ENCODE data around the gene TRIM72. TPM values are rescaled to one million over a fixed set of nuclear protein-coding genes. Genes with fewer than 3 reads are reported as not detected.

Gene TRIM72
- total and polyA plus RNA-seq, 9 of the 15 experiments (the other 6 are each of a cell fraction or from before 2014, with no cell fraction given) = under 0.01 TPM; not detected in 8

DNA sequence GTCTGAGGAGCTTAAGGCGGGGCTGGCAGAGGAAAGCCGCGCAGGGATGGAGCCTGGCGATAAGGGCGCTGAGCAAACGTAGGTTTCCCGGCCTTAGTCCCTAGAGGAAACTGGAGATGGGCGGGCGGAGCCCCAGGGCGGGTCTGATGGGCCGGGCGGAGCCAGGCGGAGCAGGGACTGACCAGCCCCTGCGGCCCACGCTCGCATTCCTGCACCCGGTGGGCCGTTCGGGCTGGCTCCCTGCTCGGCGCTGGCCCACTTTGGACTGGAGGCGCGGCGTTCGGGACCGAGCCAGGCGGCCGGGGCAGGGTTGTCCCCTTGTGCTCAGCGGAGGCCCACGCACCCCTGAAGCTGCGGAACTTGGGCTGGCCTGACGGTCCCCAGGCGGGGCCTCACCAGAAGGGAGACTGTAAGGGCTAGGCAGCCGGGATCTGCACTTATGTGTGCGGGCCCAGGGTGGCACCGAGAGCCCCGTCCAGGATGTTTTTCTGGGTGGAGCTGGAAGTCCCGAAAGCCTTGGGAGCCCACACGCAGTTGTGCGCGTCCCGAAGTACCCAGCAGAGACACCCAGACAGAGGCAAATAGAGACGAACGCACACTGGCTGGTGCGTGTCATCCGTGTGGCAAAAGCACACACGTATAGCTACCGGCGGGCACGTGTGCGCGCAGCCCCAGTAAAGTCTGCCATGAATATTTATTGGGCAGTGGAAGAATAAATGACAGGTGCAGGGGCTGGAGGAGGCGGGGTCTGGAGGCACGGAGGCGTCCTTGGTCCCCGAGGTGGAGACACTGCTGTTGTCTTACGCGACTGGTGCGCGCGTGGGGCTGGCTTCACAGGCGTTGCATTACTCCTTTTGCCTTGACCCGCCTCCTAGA lies 1.6 kb downstream of the TRIM72 start (continued):
- TF ChIP-seq, protein P1, sequence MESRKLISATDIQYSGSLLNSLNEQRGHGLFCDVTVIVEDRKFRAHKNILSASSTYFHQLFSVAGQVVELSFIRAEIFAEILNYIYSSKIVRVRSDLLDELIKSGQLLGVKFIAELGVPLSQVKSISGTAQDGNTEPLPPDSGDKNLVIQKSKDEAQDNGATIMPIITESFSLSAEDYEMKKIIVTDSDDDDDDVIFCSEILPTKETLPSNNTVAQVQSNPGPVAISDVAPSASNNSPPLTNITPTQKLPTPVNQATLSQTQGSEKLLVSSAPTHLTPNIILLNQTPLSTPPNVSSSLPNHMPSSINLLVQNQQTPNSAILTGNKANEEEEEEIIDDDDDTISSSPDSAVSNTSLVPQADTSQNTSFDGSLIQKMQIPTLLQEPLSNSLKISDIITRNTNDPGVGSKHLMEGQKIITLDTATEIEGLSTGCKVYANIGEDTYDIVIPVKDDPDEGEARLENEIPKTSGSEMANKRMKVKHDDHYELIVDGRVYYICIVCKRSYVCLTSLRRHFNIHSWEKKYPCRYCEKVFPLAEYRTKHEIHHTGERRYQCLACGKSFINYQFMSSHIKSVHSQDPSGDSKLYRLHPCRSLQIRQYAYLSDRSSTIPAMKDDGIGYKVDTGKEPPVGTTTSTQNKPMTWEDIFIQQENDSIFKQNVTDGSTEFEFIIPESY (CRISPR knock-in tag; IDR thresholded peaks at IDR 0.05) = no peak
- no peak for TF ChIP-seq PHF21A (IDR thresholded peaks at IDR 0.05; ENCODE audit: borderline replicate concordance, low read depth)
- no peak for TF ChIP-seq RFX7 (CRISPR knock-in tag; IDR thresholded peaks at IDR 0.05)
- peak; percentile 91 for TF ChIP-seq ATF7 (IDR thresholded peaks at IDR 0.05)
- TF ChIP-seq, protein P2, sequence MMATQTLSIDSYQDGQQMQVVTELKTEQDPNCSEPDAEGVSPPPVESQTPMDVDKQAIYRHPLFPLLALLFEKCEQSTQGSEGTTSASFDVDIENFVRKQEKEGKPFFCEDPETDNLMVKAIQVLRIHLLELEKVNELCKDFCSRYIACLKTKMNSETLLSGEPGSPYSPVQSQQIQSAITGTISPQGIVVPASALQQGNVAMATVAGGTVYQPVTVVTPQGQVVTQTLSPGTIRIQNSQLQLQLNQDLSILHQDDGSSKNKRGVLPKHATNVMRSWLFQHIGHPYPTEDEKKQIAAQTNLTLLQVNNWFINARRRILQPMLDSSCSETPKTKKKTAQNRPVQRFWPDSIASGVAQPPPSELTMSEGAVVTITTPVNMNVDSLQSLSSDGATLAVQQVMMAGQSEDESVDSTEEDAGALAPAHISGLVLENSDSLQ (IDR thresholded peaks at IDR 0.05) = peak; percentile 33; the same call in 1 of the 2 replicates
- TF ChIP-seq, protein P3, sequence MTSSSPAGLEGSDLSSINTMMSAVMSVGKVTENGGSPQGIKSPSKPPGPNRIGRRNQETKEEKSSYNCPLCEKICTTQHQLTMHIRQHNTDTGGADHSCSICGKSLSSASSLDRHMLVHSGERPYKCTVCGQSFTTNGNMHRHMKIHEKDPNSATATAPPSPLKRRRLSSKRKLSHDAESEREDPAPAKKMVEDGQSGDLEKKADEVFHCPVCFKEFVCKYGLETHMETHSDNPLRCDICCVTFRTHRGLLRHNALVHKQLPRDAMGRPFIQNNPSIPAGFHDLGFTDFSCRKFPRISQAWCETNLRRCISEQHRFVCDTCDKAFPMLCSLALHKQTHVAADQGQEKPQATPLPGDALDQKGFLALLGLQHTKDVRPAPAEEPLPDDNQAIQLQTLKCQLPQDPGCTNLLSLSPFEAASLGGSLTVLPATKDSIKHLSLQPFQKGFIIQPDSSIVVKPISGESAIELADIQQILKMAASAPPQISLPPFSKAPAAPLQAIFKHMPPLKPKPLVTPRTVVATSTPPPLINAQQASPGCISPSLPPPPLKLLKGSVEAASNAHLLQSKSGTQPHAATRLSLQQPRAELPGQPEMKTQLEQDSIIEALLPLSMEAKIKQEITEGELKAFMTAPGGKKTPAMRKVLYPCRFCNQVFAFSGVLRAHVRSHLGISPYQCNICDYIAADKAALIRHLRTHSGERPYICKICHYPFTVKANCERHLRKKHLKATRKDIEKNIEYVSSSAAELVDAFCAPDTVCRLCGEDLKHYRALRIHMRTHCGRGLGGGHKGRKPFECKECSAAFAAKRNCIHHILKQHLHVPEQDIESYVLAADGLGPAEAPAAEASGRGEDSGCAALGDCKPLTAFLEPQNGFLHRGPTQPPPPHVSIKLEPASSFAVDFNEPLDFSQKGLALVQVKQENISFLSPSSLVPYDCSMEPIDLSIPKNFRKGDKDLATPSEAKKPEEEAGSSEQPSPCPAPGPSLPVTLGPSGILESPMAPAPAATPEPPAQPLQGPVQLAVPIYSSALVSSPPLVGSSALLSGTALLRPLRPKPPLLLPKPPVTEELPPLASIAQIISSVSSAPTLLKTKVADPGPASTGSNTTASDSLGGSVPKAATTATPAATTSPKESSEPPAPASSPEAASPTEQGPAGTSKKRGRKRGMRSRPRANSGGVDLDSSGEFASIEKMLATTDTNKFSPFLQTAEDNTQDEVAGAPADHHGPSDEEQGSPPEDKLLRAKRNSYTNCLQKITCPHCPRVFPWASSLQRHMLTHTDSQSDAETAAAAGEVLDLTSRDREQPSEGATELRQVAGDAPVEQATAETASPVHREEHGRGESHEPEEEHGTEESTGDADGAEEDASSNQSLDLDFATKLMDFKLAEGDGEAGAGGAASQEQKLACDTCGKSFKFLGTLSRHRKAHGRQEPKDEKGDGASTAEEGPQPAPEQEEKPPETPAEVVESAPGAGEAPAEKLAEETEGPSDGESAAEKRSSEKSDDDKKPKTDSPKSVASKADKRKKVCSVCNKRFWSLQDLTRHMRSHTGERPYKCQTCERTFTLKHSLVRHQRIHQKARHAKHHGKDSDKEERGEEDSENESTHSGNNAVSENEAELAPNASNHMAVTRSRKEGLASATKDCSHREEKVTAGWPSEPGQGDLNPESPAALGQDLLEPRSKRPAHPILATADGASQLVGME (CRISPR knock-in tag; IDR thresholded peaks at IDR 0.05) = no peak; the same call in 1 of the 2 replicates
- no peak for TF ChIP-seq ZNF75A (CRISPR knock-in tag; IDR thresholded peaks at IDR 0.05)
- peak; percentile 87 for TF ChIP-seq CTBP1 (IDR thresholded peaks at IDR 0.05; ENCODE audit: borderline replicate concordance)
- TF ChIP-seq, protein P4, sequence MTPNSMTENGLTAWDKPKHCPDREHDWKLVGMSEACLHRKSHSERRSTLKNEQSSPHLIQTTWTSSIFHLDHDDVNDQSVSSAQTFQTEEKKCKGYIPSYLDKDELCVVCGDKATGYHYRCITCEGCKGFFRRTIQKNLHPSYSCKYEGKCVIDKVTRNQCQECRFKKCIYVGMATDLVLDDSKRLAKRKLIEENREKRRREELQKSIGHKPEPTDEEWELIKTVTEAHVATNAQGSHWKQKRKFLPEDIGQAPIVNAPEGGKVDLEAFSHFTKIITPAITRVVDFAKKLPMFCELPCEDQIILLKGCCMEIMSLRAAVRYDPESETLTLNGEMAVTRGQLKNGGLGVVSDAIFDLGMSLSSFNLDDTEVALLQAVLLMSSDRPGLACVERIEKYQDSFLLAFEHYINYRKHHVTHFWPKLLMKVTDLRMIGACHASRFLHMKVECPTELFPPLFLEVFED (CRISPR knock-in tag; conservative IDR thresholded peaks at IDR 0.05) = no peak
- TF ChIP-seq, protein P5, sequence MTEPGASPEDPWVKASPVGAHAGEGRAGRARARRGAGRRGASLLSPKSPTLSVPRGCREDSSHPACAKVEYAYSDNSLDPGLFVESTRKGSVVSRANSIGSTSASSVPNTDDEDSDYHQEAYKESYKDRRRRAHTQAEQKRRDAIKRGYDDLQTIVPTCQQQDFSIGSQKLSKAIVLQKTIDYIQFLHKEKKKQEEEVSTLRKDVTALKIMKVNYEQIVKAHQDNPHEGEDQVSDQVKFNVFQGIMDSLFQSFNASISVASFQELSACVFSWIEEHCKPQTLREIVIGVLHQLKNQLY (CRISPR knock-in tag; conservative IDR thresholded peaks at IDR 0.05) = no peak
- no peak for TF ChIP-seq ZNF184 (CRISPR knock-in tag; IDR thresholded peaks at IDR 0.05)
- TF ChIP-seq ZNF431 (CRISPR knock-in tag; IDR thresholded peaks at IDR 0.05) = no peak
- no peak for TF ChIP-seq ZNF408 (CRISPR knock-in tag; IDR thresholded peaks at IDR 0.05; ENCODE audit: low read depth)
- TF ChIP-seq, protein P6, sequence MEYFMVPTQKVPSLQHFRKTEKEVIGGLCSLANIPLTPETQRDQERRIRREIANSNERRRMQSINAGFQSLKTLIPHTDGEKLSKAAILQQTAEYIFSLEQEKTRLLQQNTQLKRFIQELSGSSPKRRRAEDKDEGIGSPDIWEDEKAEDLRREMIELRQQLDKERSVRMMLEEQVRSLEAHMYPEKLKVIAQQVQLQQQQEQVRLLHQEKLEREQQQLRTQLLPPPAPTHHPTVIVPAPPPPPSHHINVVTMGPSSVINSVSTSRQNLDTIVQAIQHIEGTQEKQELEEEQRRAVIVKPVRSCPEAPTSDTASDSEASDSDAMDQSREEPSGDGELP (CRISPR knock-in tag; IDR thresholded peaks at IDR 0.05; ENCODE audit: borderline replicate concordance) = peak; percentile 62
- TF ChIP-seq EZH2 (IDR thresholded peaks at IDR 0.05; ENCODE audit: borderline replicate concordance, low read depth, low read length) = no peak

Data from K562 (cell line).